GM21390 (cell line): ENCODE measurements around the gene KIF1B.
"Not testable (repeated sequence)": the region's sequence is repeated elsewhere in the genome, so short reads cannot be mapped to it uniquely, and the experiment has no call there.

Experiments used
- ATAC-seq: cut with Tn5 transposase; IDR thresholded peaks from one replicate; pipeline ENCODE4 v1.9.1; 2021; ENCODE audit not compliant: unreplicated experiment

KIF1B gene

DNA sequence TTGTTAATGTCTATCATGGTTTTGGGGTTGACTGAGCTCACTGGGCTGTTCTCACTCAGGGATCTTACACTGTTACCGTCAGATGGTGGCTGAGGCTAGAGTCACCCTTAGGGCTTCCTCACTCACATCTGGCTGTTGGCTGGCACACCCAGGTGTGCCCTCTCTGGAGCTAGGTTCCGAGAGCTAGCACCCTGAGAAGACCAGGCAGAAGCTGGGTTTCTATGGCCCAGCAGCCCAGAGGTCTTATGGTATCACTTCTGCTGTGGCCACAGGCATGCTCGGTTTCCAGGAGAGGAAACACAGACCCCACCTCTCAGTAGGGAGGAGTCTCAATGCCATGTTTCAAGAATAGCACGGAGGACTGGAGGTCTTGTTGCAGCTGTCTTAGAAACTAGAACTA lies 20.7 kb upstream of the KIF1B start:
- ATAC-seq = no peak

DNA sequence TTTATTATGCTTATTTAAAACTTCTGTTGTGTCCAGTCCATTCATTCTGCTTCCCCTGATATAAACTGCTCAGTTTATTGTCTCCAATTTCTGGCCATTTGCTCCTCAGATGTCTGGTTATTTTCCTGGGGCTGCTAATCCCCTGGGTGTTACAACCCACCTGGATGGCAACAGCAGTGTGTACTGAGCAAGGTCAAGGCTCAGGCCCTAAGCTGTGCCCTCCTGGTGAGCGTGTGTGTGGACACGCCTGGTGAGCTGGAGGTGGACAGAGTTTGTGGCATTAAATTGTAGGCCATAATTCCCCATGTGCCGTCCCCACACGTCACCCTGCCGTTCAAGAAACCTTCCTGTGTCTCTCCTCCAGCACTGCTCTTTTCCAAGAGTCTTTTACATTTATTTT lies 18.1 kb upstream of the KIF1B start:
- ATAC-seq = no peak

DNA sequence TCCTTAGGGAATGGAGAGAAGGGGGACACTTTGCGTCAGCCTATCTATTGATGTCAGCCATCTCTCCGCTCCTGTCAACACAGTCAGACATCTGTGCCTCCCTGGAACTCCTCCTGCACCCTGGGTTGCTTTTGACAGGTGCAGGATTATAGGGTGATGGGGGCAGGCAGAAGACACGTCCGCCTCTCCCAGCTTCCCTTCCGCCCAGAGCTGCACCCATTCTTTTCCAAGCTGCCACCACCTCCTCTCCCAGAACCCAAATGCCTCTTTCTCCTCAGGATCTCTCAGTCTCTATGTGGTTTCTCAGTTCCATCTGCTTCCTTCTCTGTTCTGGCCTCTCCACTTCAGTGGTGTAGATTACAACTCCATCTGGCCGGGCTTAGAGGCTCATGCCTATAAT lies 17.1 kb upstream of the KIF1B start:
- no peak for ATAC-seq

DNA sequence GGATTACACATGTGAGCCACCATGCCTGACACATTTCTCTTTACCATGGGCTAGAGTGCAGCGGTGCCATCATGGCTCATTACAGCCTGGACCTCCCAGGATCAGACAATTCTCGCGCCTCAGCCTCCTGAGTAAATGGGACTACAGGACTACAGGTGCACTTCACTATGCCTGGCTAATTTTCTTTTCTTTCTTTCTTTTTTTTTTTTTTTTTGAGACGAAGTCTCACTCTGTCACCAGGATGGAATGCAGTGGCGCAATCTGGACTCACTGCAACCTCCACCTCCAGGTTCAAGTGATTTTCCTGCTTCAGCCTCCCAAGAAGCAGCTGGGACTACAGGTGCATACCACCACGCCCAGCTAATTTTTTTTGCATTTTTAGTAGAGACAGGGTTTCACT lies 14.8 kb upstream of the KIF1B start:
- no peak for ATAC-seq

DNA sequence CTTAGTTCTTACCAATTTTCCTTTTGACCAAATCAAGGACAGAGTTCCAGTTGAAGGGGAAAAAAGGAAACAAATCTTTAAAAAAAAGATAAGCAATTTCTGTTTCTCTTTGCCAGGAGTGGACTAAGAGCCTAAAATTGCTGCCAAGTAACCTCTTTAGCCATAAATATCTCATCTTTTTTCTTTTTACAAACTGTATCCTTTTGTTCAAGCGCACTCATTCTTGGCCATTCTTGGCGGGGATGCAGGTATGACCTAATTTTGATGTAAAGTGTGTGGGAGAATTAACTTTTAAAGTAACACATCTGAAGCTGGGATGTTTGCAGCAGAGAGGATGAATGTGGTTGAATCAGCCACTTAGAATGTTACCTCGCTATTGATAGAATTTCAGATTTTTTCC lies 13.4 kb upstream of the KIF1B start:
- ATAC-seq = no peak

DNA sequence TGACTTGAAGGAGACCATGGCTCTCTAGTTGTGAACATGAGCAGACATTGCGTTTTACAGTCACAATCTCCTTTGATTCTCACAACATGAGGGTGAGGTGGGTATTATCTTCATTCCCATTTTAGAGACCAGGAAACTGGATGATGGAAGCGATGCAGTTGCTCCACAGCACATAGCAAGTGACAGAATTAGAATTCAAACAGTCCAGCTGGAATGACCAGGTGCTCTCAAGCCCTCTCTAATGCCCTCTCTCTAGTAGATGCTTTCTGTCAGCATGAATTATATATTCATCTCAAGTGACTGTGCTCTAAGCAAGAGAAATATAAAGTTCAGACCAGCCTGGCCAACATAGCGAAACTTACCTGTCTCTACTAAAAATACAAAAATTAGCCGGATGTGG lies 9.8 kb upstream of the KIF1B start:
- ATAC-seq = no peak

DNA sequence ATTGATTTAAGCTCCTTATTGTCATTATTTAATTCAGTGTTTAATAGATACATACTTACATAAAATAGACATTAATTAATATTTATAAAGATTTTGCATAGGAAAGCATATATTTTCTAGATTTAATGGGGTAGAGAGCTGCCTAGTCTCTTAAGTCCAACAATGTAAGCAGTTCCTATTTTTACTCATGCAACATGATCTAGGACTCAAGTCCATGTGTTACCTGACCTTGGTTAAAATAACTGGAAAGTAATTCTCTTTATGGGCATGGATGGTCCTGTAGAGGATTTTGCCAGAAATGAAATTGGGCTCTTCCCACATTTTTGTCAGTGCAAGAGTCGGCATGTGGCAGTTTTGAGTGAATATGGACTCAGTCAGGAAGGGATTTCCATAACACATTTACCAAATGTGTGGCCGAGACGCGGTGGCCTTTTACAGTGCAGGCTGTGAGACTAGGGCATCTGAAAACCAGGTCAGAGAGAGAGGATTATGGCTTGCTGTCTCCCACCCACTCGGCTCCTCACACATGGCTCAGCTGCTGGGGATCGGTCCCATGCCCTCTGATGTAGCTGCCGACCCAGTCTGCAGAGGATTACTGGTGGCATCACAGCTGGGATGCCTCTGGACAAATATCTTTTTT lies 6.2 kb upstream of the KIF1B start:
- ATAC-seq = no peak

DNA sequence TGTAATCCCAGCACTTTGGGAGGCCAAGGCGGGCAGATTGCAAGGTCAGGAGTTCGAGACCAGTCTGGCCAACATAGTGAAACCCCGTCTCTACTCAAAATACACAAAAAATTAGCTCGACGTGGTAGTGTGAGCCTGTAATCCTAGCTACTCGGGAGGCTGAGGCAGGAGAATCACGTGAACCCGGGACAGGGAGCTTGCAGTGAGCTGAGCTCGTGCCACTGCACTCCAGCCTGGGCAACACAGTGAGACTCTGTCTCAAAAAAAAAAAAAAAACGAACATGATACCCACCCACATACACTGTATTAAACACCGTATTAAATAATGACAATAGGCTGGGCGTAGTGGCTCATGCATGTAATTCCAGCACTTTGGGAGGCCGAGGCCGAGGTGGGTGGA lies 5.2 kb upstream of the KIF1B start:
- not testable (repeated sequence) for ATAC-seq

DNA sequence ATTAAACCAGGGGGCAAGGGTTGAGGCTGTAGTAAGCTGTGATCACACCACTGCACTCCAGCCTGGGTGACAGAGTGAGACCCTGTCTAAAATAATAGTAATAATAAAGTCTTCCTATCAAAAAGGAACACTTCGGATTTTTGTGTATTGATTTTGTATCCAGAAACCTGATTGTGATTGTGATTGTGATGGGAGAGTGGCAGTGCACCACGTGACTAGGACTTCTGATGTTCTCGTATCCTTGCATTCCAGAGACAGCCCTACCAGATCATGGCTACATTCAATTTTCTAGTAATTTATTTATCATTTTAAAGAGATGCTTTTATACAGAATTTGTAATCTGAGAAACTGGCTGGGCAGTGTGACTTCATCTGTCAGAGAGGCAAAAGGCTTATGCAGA lies 2.6 kb upstream of the KIF1B start:
- ATAC-seq = no peak

DNA sequence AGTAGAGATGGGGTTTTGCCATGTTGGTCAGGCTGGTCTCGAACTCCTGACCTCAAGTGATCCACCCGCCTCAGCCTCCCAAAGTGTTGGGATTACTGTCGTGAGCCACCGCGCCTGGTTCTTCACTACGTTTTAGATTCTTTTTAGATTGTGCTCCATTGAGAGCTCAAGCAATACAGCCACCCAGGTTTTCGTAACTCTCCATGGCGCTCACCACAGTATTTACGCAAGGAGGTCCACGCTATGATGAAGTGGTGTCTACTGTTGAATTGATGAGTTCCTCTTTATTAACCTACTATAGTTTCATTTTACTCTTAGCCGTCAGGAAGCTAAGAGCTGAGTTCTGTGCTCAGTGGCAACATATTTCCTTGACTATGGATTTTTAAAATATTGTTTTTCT lies 1.8 kb upstream of the KIF1B start:
- ATAC-seq = no peak

DNA sequence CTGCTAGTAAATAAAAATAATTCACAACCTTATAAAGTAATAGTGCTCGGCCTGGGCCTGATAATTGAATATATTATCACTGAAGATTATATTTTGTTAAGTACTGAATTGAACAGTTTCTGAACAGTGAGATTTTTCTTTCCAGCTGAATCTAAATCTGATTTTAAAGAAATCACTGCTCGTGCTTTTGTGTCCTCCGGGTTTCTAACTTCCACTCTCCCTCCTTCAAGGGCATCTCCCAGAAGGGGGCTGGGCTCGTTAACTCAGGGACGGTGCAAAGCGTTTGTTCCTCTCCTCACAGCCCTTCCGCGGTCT lies 823 bp upstream of the KIF1B start:
- no peak for ATAC-seq

DNA sequence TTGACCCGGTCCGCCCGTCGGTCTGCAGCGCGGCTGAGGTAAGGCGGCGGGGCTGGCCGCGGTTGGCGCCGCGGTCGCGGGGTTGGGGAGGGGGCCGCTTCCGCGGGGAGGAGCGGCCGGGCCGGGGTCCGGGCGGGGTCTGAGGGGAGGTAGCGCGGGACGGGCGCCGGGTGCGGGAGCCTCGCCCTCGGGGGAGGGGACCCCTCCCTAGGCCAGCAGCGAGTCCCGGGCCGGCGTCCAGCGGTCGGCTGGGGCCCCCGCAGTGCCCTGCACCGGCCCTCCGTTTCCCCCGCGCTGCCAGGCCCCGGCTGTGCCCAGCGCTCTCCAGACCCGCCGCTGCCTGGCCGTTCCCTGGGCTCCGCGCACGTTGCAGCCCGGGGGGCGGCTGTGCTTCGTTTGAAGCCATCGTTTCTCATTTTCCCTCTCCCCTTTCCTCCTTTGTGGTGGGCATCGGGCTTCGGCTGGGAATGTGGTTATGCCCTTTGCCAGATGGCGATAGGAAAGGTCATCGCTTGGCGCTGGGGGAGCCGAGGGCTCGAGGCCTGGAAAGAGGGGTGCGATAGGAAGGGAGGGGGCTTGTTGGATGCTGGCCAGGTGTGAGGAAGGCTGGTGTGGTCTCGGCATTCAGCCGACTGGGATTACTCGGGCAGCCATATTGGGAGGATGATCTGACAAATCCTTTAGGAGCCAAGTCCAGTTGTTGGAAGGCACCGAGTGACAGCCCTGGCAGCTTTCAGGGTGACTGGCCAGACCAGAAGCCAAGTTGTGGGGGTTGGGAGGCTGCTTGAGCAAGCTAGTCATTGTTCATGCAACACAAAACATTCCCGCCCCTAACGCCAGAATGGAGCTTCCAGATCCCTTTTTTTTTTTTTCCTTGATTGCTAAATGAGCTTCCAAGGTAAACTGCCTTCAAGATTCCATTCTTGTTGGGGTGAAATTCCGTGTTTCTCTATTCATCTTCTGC lies 753 bp downstream of the KIF1B start:
- ATAC-seq = peak; percentile 12

DNA sequence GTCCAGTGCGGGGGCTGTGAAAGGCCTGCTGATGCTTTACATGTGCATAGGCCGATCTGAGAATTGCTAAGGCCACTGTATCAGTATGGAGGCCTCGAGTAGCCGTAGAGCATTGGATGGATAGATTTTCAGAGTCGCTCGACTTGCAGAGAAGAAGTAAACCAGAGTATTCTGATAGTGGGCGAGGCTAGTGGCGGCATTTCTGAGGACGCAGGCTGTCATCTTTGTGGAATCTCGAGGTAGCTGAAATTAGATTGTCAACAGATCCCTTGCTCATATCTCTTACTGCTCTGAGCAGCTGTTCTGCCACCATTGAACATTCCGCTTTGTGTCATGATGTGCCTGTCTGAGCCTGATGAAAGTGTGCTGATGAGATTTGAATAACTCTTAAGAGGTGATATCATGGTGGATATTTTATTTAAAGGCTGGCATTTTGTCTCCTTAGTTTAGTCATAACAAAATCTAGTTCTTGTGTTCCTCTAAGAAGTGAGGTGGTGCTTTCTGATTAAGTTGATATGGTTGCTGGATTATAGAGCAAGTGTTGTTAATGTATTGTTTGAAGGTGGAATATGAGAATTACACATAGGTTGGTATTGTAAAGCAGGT lies 1.5 kb downstream of the KIF1B start:
- ATAC-seq = no peak

DNA sequence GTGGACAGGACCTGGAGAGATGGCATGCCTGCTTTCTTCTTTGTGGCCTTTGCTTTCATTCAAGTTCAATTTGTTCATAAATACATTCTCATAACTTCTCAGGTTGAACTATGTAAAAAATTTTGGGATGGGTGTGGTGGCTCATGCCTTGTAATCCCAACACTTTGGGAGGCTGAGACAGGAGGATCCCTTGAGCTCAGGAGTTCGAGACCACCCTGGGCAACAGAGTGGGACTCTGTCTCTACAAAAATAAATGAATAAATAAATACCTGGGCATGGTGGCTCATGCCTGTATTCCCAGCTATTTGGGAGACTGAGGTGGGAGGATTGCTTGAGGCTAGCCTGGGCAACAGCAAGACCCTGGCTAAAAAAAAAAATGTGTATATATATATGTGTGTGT lies 2.1 kb downstream of the KIF1B start:
- no peak for ATAC-seq

DNA sequence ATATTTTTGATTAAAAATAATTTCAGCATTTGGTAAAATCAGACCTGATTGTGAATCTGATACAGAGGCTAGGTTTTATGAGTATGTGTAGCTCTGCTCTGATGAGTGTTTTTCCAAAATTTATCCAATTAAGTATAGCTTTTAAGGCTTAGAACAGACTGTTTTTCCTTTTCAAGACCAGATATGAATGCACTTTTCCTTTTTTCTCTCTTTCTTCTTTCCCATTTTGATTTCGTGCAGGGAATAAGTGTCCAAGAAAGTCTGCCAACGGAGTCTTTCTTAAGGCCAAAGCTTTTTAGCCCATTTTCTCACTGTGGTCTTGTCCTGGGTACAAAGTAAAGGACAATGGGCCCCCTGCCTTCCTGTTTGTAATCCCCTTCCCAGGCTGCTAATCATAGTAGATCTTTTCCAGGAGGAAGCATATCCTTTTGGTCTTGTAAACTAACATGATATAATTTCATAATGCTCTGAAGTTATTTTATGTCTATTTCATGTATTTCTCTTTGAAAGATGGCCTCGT lies 2.9 kb downstream of the KIF1B start:
- no peak for ATAC-seq

DNA sequence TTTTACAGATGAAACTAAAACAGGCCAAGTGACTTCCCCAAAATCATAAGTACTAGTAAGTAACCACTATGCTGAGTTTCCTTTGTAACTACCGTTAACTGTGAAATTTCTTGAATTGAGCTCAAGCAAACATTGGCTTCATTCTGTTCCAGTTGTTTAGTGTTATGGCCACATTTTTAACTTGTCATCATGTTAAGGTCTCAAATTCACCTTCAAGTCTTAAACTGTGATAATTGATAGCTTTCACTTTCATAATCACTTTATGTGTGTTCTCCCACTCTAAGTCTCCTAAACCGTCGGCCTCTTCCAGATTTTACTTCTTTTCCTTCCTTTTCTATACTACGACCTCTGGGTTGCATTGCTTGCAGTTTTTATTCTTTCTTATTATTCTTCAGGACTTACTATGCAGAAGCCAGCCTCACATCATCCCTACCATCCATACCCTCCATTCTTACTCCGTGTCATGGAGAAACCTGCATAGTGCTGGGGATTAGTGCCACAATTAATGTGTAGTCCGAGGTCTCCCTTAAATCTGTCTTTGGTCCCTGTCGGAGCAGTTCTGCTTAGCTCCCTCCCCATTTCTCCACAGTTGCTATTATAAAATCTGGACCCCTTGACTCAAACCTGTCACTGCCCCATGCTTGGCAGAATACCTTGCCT lies 5.8 kb downstream of the KIF1B start:
- ATAC-seq = no peak

DNA sequence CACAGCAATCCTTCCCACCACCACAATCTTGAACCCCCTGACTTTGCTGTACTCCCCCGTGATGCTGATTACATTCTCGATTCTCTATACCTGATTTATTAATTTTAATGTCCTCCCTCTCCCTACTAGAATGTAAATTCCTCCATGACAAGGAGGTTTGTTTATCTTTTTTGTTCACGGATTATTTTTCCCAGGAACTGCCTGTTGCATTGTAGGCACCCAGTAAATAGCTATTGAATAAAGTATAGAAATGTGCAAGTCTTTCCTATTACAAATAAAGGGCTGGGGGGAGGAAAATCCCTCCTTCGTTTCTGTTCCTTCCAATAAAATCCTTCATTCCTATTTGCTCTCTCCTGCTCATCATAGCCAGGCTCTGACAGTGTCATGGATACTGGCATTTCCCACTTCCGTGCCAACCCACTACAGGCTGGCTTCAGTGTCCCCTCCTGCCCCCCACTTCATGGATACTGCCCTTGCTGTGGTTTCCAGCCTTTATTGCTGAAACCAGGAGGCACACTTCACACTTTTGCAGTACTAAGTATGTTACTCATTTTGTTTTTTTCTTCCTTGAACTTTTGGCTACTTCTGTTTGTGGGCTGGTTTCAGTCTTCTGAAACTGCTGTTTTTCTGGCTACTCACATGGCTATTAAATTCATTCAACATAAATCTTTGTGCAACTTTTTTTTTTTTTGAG lies 7.5 kb downstream of the KIF1B start:
- no peak for ATAC-seq

DNA sequence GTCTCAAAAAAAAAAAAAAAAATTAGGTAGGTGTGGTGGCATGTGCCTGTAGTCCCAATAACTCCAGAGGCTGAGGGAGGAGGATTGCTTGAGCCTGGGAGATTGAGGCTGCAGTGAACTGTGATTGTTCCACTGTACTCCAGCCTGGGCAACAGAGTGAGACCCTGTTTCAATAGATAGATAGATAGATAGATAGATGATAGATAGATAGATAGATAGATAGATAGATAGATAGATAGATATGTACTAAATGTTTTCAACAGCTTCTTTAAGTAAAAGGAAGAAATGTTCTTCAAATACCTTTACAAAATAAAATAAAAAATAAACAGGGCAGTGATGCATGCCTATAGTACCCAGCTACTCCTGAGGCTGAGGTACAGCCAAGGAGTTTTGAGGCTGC lies 9.8 kb downstream of the KIF1B start:
- ATAC-seq = no peak

DNA sequence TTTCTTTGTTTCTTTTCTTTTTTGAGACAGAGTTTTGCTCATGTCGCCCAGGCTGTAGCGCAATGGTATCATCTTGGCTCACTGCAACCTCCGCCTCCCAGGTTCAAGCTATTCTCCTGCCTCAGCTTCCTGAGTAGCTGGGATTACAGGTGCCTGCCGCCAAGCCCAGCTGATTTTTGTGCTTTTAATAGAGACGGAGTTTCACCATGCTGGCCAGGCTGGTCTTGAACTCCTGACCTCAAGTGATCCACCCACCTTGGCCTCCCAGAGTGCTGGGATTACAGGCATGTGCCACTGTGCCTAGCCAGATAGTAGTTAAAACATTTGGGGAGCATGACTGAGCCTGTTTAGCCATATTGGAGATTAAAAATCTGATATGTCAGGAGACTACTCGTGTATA lies 10.3 kb downstream of the KIF1B start:
- ATAC-seq = not testable (repeated sequence)

DNA sequence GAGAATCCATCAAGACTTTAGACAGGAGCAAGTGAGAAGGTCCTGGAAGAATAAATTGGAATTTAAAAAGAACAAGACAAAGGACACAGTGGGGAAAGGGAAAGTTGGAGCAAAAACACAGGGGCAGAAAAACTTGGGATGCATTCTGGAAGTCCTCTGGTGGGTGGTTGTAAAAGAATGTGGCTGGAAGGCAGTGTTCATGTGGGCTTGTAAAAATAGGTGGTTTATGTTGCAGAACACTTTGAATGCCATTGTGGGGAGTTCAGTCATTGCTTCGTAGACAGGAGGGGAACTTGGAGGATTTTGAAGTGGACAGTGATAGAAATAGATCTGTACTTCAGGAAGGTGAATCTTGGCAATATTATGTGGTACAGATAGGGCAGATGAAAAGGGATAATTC lies 15.2 kb downstream of the KIF1B start:
- ATAC-seq = no peak

DNA sequence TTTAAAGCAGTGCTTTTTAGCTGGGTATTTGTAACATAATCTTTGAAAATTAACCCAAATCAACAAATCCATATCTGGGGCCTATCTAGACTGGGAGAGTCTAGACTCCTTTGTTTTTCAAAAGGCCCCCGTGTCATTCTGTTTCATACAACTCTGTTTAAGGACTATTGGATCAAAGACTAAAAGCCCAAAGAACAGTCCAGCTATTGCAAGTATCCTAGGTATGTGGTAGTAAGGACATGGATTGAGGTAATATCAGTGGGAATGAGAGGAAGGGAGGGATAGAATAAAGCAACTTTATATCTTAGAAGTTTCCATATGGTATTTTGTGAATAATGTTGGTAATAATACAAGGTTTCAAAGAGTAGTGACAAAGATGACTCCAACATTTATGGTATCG lies 18.2 kb downstream of the KIF1B start:
- ATAC-seq = no peak
